B cell (primary cell): ENCODE data around the gene EXOC7. TPM values are rescaled to one million over a fixed set of nuclear protein-coding genes. Genes with fewer than 3 reads are reported as not detected.

Experiments used
- ATAC-seq: fragments of 200-7000 bp; cut with Tn5 transposase; one replicate; pipeline ENCODE4 v1.10.0; 2021; ENCODE audit warnings: low read depth, mild to moderate bottlenecking, moderate number of reproducible peaks, moderate library complexity
- CTCF ChIA-PET: fragments of 350-600 bp; sonication (Branson Sonifier 250); formaldehyde crosslinking; loops from one replicate; lab custom pipeline; 2021; ENCODE audit warnings: antibody characterized with exemption, inconsistent platforms; lab: Charles Lee
- POLR2A ChIA-PET: fragments of 350-600 bp; sonication (Branson Sonifier 250); formaldehyde crosslinking; loops from one replicate; lab custom pipeline; 2021; ENCODE audit warnings: antibody characterized with exemption; lab: Charles Lee
- DNase-seq: peaks from one replicate; pipeline ENCODE4 v3.0.0; 2013
- H2AFZ ChIP-seq: 2 replicates; pipeline ENCODE4 v1.6.1; 2012; ENCODE audit warnings: mild to moderate bottlenecking, low read depth, low read length; ENCODE audit not compliant: insufficient read depth, poor library complexity, severe bottlenecking
- H3K27ac ChIP-seq, 2 donors: 1 replicate in 1 of 2; 2 replicates in 1 of 2; pipeline ENCODE4 v1.5.1; 2012 to 2013; ENCODE audit warnings: low read length in 2 of 2, mild to moderate bottlenecking in 2 of 2, moderate library complexity in 1 of 2
- H3K27me3 ChIP-seq, 4 experiments: fragments of 200-600 bp in 1 of 4; sonication (generic) in 1 of 4; replicated peaks in 1 of 4; 1 replicate in 2 of 4; 2 replicates in 2 of 4; pipeline versions ENCODE4 v1.6.1 to v1.7.0; 2013 to 2016; ENCODE audit warnings: low read length in 3 of 4, mild to moderate bottlenecking in 2 of 4, mixed read lengths in 1 of 4, moderate library complexity in 1 of 4; ENCODE audit not compliant: insufficient read depth in 4 of 4, control insufficient read depth in 3 of 4; ENCODE audit errors: control extremely low read depth in 1 of 4
- H3K36me3 ChIP-seq, 2 experiments: replicated peaks in 1 of 2; 1 replicate in 1 of 2; 2 replicates in 1 of 2; pipeline versions ENCODE4 v1.6.1 to v1.7.1; 2013; ENCODE audit warnings: low read length in 1 of 2; ENCODE audit not compliant: insufficient read depth in 2 of 2, control insufficient read depth in 1 of 2; ENCODE audit errors: control extremely low read depth in 1 of 2, extremely low read depth in 1 of 2
- H3K4me1 ChIP-seq, 2 donors: fragments of 200-600 bp in 1 of 2; sonication (generic) in 1 of 2; 1 replicate in 1 of 2; 2 replicates in 1 of 2; pipeline versions ENCODE4 v1.5.1 to v1.6.1; 2013 to 2017; ENCODE audit warnings: low read length in 2 of 2; ENCODE audit not compliant: control insufficient read depth in 2 of 2, insufficient read depth in 2 of 2
- H3K4me2 ChIP-seq: replicated peaks from 2 replicates; pipeline ENCODE3; 2012; ENCODE audit warnings: mild to moderate bottlenecking, low read depth, low read length; ENCODE audit not compliant: poor library complexity, severe bottlenecking
- H3K4me3 ChIP-seq, 5 experiments: fragments of 200-600 bp in 1 of 5; sonication (generic) in 1 of 5; 1 replicate in 3 of 5; 2 replicates in 2 of 5; pipeline versions ENCODE4 v1.5.1 to v1.7.0; 2011 to 2016; ENCODE audit warnings: low read length in 4 of 5, mild to moderate bottlenecking in 4 of 5, low read depth in 2 of 5, control low read depth in 1 of 5, moderate library complexity in 1 of 5; ENCODE audit not compliant: insufficient read depth in 1 of 5; ENCODE audit errors: control extremely low read depth in 1 of 5, extremely low read depth in 1 of 5
- H3K79me2 ChIP-seq: fragments of 200-600 bp; sonication (generic); one replicate; pipeline ENCODE4 v1.6.0; 2016; ENCODE audit warnings: low read length; ENCODE audit not compliant: control insufficient read depth, insufficient read depth
- H3K9ac ChIP-seq: fragments of 200-600 bp; sonication (generic); 2 replicates; pipeline ENCODE4 v1.6.1; 2017; ENCODE audit warnings: mild to moderate bottlenecking, low read length, moderate library complexity
- H3K9me3 ChIP-seq, 3 donors: one replicate each; pipeline versions ENCODE4 v1.6.1 to v1.7.1; 2013; ENCODE audit warnings: low read length in 2 of 3; ENCODE audit not compliant: control insufficient read depth in 2 of 3, insufficient read depth in 1 of 3; ENCODE audit errors: control extremely low read depth in 1 of 3
- H4K20me1 ChIP-seq: 2 replicates; pipeline ENCODE4 v1.6.0; 2012; ENCODE audit warnings: mild to moderate bottlenecking, low read length; ENCODE audit not compliant: insufficient read depth, control insufficient read depth, poor library complexity, severe bottlenecking
- H3K27ac Mint-ChIP-seq: one replicate; pipeline ENCODE4 v1.8.0; 2021; ENCODE audit warnings: mixed read lengths
- H3K27me3 Mint-ChIP-seq: one replicate; pipeline ENCODE4 v1.8.0; 2021; ENCODE audit warnings: mixed read lengths
- H3K4me1 Mint-ChIP-seq: one replicate; pipeline ENCODE4 v1.8.0; 2021; ENCODE audit warnings: mixed read lengths
- H3K4me3 Mint-ChIP-seq: one replicate; pipeline ENCODE4 v1.8.0; 2021; ENCODE audit warnings: mixed read lengths
- H3K9me3 Mint-ChIP-seq: one replicate; pipeline ENCODE4 v1.8.0; 2022; ENCODE audit warnings: mixed read lengths; ENCODE audit not compliant: insufficient read depth
- EZH2 ChIP-seq: IDR thresholded peaks from 2 replicates; pipeline ENCODE4 v1.6.1; 2012; ENCODE audit warnings: borderline replicate concordance, low read depth, mild to moderate bottlenecking, moderate library complexity, low read length; ENCODE audit not compliant: insufficient read depth, poor library complexity, severe bottlenecking
- WGBS: methylation state at CpG from one replicate; pipeline ENCODE4 v1.1.5; 2013; ENCODE audit warnings: missing lambda C conversion rate; ENCODE audit not compliant: insufficient coverage; 5-methylcytosine and 5-hydroxymethylcytosine counted together
- intact Hi-C: fragments of 100-400 bp; cut with micrococcal nuclease; formaldehyde crosslinking; loops from one replicate; pipeline ENCODE4 v1.10.0; 2022
- polyA minus RNA-seq: library from RNA; depleted of rRNA, polyadenylated mRNA; stranded (reverse); fragments of >200 nt; gene quantifications from 2 replicates; pipeline ENCODE4 v1.2.3, GENCODE V29; 2012
- polyA plus RNA-seq: library from polyadenylated mRNA; depleted of rRNA; stranded (reverse); fragments of >200 nt; gene quantifications from 2 replicates; pipeline ENCODE4 v1.2.3, GENCODE V29; 2012
- total RNA-seq, 2 donors: library from RNA; stranded (reverse); fragments of 120-200 nt in 1 of 2; gene quantifications; 1 replicate in 1 of 2; 2 replicates in 1 of 2; pipeline versions ENCODE4 v1.2.3 to v1.2.4, GENCODE V29; 2013 to 2022
- TF ChIP-seq, protein P1 (sequence below): fragments of 200-600 bp; IDR thresholded peaks from one replicate; pipeline ENCODE4 v1.8.0; 2022; ENCODE audit warnings: antibody characterized with exemption, mild to moderate bottlenecking

Gene EXOC7, protein sequence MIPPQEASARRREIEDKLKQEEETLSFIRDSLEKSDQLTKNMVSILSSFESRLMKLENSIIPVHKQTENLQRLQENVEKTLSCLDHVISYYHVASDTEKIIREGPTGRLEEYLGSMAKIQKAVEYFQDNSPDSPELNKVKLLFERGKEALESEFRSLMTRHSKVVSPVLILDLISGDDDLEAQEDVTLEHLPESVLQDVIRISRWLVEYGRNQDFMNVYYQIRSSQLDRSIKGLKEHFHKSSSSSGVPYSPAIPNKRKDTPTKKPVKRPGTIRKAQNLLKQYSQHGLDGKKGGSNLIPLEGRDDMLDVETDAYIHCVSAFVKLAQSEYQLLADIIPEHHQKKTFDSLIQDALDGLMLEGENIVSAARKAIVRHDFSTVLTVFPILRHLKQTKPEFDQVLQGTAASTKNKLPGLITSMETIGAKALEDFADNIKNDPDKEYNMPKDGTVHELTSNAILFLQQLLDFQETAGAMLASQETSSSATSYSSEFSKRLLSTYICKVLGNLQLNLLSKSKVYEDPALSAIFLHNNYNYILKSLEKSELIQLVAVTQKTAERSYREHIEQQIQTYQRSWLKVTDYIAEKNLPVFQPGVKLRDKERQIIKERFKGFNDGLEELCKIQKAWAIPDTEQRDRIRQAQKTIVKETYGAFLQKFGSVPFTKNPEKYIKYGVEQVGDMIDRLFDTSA
- total RNA-seq (191 and 194 TPM in 2 replicates), polyA plus RNA-seq (96.1 and 105 TPM in 2 replicates), polyA minus RNA-seq (92.4 and 117 TPM in 2 replicates)
- total RNA-seq (2013) = 73.1 TPM

GRCh38 chr17:76103274-76104139 is at the start of gene EXOC7:
Gene EXOC7 (minus strand): TSS chr17:76103787. CDS start chr17:76103692, 95 bp downstream.
- intact Hi-C loops = loop anchor here (5.0 kb wide), 1 partner anchor 246 kb away; the partner anchor contains the start of gene WBP2
- Histone ChIP-seq H3K9me3 (no peaks in the 10 kb centered on the region), H2AFZ (peak within 1 kb of the TSS; percentile 97), H3K27ac (peak within 1 kb of the TSS; percentile 76 to 82), H3K36me3 (peaks cover 0 to 27% of the 10 kb centered on the region in 2 experiments), H3K79me2 (peaks cover 17% of the 10 kb centered on the region), H3K4me3 (peak within 1 kb of the TSS; percentile 68 to 93 (median 90)), H3K27me3 (no peaks in the 10 kb centered on the region), H3K9ac (peak within 1 kb of the TSS; percentile 90), H3K4me1 (peaks cover 11 to 22% of the 10 kb centered on the region in 2 donors), H4K20me1 (no peaks in the 10 kb centered on the region), H3K4me2 (peak within 1 kb of the TSS; percentile 80)
- no peaks in the 10 kb centered on the region for H3K27me3 Mint-ChIP-seq
- H3K4me3 Mint-ChIP-seq = peak within 1 kb of the TSS; percentile 97
- WGBS = 5% methylated on average over 55 of the region's 55 CpGs
- TF ChIP-seq EZH2 = no peak
- TF ChIP-seq, protein P1, sequence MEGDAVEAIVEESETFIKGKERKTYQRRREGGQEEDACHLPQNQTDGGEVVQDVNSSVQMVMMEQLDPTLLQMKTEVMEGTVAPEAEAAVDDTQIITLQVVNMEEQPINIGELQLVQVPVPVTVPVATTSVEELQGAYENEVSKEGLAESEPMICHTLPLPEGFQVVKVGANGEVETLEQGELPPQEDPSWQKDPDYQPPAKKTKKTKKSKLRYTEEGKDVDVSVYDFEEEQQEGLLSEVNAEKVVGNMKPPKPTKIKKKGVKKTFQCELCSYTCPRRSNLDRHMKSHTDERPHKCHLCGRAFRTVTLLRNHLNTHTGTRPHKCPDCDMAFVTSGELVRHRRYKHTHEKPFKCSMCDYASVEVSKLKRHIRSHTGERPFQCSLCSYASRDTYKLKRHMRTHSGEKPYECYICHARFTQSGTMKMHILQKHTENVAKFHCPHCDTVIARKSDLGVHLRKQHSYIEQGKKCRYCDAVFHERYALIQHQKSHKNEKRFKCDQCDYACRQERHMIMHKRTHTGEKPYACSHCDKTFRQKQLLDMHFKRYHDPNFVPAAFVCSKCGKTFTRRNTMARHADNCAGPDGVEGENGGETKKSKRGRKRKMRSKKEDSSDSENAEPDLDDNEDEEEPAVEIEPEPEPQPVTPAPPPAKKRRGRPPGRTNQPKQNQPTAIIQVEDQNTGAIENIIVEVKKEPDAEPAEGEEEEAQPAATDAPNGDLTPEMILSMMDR = no peak
- CTCF ChIA-PET = interaction anchor here (1.0 to 2.5 kb wide), 6 partner anchors 23 to 196 kb away, joined by 3 to 11 read pairs (median 5); no protein-coding TSS in a partner anchor
- DNase-seq (peak; percentile 96), ATAC-seq (peak; percentile 97)
- H3K4me1 Mint-ChIP-seq = peaks cover 21% of the 10 kb centered on the region
- POLR2A ChIA-PET = interaction anchor here (1.0 to 1.1 kb wide), 2 partner anchors 29 to 587 kb away, joined by 3 to 4 read pairs; partner anchors contain the start of genes GALR2 and TSEN54
- H3K27ac Mint-ChIP-seq = peak within 1 kb of the TSS; percentile 97
- H3K9me3 Mint-ChIP-seq = no peaks in the 10 kb centered on the region
